Stimulated activated CD8-positive, alpha-beta memory T cell treated with anti-CD3 and anti-CD28 coated beads, Interleukin-2, amount 100 ng/mL, for 48 hours (primary cell): Measurements from ENCODE around the gene RO60.

Source experiments
- DNase-seq, 2 donors: peaks; one replicate each; pipeline ENCODE4 v3.0.0-alpha.2; 2020; ENCODE audit warnings: low read depth in 2 of 2

The RO60 gene

DNA sequence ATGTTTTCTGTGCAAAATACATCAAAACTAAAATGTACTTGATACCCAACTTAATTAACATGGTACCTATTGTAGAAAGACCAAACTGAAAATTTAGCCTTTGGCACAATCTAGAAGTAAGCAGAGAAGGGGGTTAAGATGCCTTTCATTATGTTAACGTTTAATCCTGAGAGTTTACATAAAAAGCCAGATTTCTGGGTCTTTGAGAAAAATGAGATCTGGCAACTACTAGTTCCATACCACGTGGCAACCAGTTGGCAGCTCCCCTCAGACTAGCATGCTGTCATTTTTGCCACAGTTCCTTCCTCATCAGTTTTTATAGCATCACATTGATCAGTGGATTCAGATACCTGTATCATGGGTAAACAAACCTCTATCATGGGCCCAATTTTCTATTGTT, 1.5 kb downstream of the RO60 start:
- no peak for DNase-seq

DNA sequence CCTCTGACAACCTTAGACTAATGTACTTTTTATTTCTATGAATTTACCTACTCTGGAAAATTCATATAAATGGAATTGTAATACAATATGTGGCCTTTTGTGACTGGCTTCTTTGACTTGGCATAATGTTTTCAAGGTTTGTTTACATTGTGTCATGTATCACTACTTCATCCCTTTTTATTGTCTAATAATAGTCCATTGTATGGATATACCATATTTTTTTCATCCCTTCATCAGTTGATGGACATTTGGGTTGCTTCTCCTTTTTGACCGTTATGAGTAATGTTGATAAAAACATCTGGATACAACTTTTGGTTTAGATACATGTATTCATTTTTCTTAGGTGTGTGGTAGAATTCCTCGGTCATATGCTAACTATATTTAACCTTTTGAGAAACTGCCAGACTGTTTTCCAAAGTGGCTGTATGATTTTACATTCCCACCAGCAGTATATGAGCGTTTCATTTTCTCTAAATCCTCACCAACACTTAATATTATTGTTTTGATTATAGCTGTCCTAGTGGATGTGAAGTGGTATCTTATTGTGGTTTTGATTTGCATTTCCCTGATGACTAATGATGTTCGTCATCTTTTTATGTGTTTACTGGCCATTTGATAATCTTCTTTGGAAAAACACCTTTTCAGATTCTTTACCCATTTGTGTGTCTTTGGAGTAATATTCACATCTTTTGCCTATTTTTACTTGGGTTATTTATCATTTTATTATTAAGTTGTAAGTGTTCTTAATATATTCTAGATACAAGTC, 3.5 kb downstream of the RO60 start:
- no peak for DNase-seq

DNA sequence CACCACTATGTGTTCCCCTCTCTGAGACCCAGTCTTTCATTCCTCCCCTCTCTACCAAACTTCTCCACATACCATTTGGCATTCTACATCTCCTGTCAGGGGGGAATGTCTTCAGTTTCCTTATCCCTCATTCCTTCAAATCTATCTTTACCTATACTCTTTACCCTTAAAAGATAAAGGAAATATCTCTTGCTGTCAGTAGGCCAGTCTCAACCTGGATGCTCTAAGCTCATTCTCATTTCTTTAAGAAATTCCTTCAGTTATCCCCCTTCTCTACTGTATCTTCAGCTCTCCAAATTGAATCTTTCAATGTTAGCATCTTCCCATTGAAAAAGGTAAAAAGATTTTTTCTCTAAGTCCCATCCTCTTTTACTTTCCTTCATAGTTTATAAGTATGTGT, 6.5 kb downstream of the RO60 start:
- no peak for DNase-seq

DNA sequence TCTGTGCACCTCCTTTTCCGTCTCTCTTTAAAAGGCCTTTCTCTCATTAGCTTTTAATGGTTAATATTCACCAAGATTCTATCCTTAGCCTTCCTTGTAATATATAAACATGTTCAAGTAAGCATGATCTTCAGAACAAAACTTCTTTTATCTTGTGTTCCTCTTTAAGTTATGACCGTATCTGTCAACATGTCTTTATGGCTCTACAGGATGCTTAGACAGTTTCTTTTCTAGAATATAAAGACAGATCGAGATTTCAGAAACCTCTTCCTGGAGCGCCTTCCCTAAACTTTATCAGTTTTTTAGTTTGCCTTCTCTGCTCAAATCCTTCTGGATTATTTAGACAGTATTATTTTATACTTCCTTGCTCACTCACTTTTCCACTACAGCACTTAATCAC, 7.2 kb downstream of the RO60 start:
- DNase-seq = no peak

DNA sequence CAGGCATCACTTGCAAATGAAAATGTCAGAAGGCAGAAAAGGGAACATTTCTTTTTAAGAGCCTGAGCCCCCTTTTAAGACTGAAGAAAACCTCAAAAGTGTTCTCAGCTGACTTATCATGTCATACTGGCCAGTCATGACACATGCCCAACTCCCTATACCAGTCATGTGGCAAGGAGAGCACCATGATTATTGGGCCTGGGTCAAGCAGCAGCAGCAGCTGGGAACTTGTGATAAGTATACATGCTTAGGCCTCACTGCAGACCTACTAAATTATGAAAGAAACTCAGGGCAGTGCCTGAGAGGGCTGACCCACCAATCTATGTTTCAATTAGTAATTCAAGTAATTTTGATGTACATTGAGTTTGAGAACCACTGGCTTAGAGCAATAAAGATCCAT, 8.6 kb downstream of the RO60 start:
- no peak for DNase-seq

DNA sequence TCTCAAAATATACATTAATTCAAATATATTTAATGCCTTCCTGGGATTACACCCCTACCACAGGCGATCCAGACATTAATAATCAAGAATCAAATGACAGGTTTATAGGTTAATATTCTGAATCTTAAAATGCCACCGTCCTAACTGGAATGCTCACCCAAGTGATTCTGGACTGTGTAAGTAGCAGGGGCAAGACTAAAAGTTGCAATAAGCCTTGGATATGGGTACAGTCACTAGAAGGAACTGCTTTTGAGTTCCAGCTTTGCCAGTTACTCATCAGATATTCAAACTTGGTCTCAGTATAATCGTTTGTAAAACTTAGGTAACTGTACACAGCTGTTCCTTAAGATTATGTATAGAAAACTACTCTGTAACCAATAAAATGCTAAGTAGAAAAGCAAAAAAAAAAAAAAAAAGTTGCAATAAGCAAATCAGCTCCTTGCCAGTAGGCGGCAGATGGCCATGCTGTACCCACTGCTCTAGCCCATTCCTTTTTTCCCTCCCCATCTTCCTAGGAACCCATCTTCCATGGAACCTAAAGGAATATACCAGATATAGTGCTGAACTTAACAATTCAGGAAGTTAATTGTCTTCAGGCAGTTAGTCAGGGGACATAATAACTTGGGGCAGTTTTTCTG, 10.5 kb downstream of the RO60 start:
- DNase-seq = no peak

DNA sequence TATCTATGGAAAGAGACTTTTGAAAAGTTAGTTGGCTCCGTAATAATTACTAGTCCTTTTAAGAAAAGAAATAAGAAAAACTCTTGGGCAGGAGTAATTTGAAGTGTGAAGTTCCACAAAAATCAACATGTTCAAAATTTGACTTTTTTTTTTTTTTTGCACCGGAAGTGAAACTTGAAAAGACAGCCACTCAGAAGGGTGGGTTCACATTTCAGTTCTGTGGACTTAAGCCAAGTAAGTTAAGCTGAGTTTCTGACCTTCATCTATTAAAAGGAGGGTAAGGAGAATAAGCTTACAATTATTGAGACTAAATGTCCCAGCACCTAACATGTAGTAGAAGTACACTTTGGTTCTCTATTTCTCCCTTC, 11.0 kb downstream of the RO60 start:
- no peak for DNase-seq

DNA sequence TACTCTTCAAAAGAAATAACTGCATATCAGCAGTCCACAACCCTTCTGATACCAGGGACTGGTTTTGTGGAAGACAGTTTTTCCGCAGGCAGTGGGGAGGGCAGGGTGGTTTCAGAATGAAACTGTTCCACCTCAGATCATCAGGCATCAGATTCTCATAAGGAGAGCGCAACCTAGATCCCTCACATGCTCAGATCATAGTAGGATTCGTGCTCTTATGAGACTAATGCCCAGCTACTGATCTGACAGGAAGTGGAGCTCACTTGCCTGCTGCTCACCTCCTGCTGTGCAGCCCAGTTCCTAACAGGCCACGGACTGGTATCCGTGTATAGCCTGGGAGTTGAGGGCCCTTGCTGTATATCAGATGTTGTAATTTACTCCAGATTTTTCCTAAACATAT, 11.5 kb downstream of the RO60 start:
- DNase-seq = no peak

DNA sequence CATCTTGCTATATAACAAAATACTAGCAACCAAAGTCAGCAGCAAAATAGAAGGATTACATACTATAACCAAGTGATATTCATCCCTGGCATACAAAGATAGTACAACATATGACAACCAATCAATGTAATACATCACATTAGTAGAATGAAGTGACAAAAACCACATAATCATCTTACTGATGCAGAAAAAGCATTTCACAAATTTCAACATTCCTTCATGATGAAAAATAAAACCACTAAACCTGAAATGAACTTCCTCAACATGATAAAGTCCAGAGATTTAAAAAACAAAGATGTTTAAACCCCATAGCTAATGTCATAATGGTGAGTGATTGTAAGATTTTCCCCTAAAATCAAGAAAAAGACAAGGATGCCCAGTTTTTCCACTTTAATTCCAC, 18.6 kb downstream of the RO60 start:
- no peak for DNase-seq

DNA sequence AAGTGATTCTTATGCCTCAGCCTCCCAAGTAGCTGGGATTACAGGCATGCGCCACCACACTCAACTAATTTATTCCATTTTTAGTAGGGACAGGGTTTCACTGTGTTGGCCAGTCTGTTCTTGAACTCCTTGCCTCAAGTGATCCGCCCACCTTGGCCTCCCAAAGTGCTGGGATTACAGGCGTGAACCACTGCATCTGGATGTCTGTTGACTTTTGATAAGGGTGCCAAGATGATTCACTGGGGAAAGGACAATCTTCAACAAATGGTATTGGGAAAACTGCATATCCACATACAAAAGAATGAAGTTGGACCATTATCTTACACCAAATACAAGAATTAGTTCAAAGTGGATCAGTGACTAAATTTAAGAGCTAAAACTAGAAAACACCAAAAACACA, 19.8 kb downstream of the RO60 start:
- no peak for DNase-seq

DNA sequence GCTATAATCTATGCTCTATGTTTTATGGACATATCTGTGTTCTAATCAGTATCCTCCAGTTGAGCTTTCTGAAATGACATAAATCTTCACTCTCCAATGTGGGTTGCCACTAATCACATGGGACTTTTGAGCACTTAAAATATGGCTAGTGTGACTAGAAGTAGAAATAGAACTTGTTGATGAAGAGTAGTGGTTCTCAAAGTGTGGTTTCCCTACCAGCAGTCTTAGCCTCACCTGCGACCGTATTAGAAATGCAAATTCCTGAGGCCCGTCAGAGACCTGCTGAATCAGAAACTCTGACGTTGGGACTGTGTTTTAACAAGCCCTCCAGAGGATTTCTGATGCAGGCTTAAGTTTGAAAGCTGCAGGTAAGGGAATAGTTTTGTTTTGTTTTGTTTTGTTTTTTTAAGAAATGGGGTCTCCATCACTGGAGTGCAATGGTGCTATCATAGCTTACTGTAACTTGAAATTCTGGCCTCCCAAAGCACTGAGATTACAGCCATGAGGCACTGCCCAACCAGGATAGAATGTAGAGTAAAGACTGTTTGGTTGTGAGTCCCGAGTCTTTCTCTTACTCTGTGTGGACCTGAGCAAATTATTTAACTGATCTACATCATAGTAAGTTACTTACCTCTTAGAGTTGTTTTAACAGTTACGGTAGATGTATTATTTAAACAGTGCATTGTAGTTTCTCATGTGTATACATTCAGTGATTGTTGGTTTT, 24.1 kb downstream of the RO60 start:
- no peak for DNase-seq

DNA sequence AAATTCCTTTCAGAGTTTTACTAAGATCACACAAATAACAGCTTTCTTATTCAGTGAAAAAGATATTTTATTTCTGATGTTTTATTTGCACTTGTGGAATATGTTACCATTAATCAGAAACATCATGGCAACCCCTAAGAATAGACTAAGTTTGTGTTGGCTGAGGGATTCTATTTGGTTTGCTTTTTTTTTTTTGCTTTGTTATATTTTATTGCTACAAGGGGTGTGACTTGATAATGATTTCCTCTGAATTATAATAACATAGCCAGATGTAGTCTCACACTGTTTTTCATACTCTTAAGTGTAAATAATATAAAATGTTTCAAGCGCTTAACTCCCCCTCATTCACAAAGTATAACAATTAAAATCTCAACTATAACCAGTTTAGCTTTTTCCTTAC, 25.9 kb downstream of the RO60 start:
- DNase-seq = no peak

DNA sequence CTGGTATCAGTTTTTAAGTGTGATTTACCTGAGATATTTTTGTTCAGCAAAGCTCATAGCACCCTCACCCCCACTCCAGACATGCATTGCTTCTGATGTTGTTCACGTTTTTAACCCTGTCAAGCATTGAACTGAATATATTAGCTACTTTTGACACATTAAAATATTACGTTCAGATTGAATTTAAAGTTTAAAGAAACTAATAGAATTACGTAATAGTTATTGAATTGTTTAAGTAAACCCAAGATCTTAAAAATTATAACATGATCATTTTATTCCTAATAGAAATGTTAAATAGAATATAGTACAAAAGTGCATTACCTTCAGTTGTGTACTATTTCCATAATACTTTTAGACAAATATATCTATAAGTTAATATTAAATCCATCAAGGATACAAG, 26.9 kb downstream of the RO60 start:
- no peak for DNase-seq

DNA sequence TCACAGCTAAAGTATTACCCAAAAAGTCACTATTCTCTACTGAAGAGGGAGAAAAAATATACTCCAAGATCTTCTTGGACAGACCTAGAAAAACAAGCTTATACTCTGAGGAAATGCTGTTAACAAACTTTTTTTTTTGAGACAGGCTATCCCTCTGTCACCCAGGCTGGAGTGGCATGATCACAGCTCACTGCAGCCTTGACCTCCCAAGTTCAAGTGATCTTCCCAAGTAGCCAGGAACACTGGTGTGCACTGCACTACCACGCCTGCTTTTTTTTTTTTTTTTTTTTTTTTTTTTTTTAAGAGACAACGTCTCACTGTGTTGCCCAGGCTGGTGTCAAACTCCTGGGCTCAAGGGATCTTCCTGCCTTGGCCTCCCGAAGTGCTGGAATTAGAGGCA, 28.5 kb downstream of the RO60 start:
- DNase-seq = no peak

DNA sequence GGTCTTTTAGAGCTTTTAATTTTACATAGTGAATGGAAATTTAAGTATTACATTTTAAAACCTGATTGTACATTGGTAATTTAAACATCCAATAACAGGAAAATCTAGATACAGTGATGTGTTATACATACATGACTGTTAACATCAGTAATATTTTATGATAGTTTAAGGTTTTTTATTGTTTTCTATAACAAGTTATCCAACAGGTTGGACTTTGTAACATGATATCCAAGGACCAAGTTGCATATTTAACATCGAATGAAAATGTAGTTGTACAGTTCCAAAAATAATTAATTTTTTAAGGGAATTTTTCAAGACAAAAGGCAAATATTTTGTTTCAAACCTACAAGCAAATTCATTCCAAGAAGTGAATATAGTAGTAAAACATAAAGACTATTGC, 31.5 kb downstream of the RO60 start:
- no peak for DNase-seq

DNA sequence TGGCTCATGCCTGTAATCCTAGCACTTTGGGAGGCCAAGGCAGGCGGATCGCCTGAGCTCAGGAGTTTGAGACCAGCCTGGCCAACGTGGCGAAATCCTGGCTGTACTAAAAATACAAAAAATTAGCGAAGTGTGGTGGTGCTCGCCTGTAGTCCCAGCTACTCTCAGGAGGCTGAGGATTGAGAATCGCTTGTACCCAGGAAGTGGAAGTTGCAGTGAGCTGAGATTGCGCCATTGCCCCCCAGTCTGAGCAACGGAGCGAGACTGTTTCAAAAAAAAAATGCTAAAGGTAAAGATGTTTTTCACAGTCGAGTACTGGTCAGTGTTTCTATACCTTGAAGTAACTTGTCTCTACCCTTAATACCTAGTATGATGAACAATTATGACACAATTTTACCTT, 34.7 kb downstream of the RO60 start:
- DNase-seq = no peak

DNA sequence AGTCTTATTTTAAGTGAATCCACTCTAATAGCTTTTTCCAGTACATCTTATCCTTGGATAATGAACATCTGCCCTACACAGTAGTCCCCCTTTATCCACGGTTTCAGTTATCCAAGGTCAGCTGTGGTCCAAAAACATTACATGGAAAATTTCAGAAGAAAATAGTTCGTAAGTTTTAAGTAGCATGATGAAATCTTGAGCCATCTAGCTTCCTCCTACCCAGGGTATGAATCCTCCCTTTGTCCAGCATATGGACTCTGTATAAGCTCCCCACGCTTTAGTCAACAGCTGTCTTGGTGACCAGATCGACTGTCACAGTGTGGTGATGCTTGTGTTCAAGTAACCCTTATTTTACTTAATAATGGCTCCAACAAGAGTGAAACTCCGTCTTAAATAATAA, 43.2 kb downstream of the RO60 start:
- DNase-seq = no peak

DNA sequence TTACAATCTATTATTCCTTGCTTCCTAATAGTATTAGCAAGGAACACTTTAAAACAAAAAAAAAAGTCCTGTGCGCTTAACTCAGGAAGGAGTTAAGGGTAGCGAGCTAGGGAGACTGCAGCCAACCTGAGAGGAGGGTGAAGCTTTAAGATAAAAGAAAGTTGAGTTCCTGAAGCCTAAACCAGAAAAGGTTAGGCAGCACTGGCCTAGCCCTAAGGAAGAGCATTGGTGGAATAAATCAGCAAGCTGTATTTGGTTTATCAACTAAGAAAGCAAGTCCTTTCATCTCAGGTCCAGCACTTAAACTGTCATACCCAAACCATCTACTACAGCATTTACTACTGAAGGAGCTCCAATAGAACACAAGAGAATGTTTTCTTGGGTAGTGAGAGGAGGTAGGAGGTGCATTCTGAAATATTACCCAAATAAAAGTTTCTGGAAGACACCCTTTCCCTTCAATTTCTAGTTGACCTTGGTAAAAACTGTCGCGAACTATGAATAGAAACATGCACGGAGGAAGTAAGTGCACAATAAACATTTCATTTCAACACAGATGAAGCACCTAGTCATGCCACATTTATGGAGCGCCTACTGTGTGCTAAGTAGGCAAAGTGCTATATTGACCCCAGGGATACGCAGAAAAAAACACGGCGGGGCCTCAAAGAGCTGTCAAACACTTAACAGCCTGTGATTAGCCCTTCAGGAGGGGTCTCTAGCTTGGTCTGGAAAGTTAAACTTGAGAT, 44.5 kb downstream of the RO60 start:
- no peak for DNase-seq

DNA sequence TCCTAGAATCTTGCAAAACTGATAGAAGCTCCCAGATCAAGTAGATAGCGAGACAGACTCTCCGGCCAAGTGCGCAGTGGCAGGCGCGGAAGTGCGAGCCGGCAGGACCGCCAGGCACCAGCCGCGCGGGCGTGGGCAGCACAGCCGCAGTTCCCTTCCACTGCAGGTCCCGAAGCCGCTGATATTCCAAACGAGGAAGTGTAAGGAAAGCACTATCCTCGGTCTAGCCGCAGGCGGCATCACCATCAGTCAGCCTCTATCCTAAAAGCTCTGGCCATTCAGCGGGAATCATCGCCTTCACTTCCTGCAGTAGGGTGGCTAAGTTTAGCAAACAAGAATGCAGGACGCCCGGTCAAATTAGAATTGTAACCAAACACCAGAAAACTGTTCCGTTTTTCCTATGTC, 45.1 kb downstream of the RO60 start:
- DNase-seq = no peak

DNA sequence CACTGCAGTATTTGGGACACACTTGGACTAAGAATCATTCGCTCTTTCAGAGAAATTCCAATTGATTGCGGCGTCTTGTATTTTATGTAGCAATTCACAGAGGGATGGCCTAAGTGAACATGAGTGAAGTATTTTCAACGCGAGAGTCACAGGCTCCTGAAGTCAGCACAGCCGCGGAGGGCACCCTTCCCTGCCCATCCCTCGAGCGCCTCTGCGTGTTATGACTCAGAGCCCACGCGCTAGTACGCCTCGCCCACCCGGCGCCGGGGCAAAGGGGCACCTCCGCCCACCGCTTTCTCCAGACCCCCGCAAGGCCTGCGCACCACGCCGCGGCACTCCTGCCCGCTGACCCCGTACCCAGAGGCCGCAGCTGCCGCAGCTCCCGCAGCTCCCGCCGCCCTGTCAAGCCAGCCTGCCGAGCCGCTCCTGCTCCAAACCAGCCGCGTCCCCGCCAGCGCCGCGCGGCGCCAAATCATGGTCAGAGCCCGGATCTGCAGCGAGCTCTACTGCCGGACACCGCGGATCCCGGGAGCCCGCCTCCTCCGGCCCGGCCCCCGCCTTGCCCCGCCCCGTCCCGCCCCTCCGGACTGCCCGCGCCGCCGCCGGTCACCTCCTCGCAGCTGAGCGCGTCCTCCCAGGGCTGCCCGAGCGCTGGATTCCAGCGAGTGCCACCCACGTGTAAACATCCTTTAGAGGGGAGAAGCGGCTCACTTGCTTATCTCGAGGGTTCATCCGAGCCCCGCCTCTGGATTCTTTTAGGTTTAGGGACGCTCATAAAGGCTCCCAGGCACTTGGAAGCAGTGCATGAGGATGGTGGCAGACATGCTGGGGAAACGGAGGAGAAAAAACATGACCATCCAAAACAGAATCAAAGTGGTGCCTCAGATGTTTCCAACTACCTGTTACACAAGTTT, 45.8 kb downstream of the RO60 start, which contains the start of gene GLRX2:
Gene GLRX2 (minus strand): TSS at position 508 of the 914 bp plus-strand sequence. CDS start 32 bp downstream, at position 476.
- peak; percentile 52 to 57 for DNase-seq

DNA sequence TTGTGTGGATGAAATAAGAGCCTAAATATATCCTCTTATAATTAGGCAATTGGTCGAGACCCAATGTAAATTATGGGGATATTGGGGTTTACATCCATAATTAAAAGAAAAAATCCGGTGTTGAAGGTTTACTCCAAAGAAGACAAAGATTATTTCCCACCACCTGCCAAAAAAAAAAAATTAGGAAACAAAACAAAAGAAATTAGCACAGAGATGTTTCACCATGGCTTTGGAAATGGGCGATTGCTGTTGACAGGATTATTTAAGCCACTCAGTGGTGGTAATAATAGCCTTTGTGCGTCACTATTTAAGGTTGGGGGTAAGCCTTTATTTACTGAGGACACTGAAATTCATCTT, 46.4 kb downstream of the RO60 start:
- DNase-seq = no peak
